SK-MEL-5 (cell line): ENCODE data around the gene HOXD10. TPM values are rescaled to one million over a fixed set of nuclear protein-coding genes. Genes with fewer than 3 reads are reported as not detected.
A peak's percentile ranks its signal among the peaks of the same experiment; 100 is the strongest.

ENCODE experiments used
- DNase-seq: peaks from one replicate; pipeline ENCODE4 v3.0.0-alpha.2; 2016; ENCODE audit warnings: low read depth, low spot score
- in situ Hi-C: cut with HindIII; loops from 2 replicates; pipeline ENCODE4 v1.10.0; 2016; ENCODE audit warnings: low sequenced_read_pairs, high pct_unique_total_duplicates, low pct_unique_long_range_greater_than_20kb
- total RNA-seq: library from RNA; depleted of rRNA; stranded (reverse); fragments of >200 nt; shearing (Covaris generic); gene quantifications from 2 replicates; pipeline ENCODE4 v1.2.3, GENCODE V29; 2014

The HOXD10 gene
- total RNA-seq, 1 experiment from 2014 or later = not detected

DNA sequence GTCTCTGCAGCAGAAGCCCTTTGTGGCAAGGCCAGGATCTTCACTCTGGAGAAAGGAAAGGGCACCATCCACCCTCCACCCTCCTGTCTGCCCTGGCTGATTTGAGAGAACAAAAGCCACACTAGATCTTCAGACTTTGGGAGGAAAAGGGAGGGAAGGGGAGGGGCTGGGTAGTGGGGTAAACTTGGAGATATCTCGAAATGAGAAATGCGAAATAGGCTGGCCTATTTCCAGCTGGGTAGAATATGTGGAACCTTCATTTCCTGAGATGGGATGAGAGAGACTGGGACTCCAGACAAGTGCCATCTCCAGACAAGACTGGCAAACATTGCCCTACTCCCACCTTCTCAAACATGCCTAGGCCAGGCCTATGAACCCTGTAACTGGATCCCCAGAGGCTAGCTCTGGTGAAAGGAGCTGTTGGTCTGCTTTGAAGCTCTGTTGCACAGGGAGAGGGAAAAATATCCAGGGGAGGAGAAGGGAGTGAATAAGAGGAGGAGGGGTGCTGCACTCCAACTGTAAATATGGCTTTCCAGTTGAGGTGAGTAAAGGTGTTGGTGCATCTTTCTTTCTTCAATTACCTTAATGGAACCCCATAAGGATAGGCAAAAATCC, 15.3 kb upstream of the HOXD10 start:
- in situ Hi-C loops = no loop called here
- no peak for DNase-seq

DNA sequence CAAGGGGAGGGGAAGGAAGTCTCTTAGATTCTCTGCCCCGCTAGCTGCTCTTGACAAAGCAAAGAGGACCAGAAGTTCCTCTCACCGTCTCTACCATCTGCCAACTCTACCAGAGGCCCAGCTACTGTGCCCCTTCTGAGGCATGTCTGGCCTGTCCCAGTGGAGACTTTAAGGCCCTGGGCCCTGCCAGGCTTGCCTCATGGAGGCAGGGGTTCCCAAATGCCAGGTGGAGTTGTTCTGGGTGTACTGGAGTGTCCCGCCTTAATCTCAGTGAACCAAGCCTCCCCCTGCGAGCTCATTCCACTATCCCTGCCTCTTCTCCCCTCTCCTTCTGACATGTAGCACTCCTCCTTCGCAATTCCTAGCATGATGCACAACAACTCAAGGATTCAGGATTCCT, 14.7 kb upstream of the HOXD10 start:
- in situ Hi-C loops = no loop called here
- no peak for DNase-seq

DNA sequence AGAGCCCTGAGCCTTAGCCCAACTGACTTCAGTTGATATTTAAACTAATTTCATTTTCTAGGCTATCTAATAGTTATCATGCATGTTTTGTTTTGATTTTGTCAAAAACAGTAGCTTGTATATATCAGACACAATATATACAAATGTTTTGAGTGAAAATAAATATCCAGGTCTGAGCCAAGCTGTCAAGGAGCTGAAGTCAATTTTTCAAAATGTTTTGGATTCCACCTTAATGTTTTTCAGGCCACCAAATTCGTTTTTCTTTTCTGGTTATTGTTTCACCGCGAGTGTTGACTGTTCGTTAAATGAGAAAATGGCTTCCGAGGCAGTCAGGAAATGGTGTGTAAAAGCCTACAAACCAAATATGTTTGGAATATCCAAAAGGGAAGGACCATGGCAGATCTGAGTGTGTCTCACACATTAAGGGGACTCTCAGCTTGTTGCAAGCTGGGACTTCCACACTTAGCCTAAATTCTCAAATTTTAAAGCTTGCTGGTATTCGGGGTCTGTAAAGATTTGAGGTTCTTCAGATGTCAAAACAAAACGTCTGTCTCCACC, 14.2 kb upstream of the HOXD10 start:
- DNase-seq = no peak
- in situ Hi-C loops = no loop called here

- in situ Hi-C loops = no loop called here
- DNase-seq = no peak
Measured at GRCh38 chr2:176103194-176103593, 13.4 kb upstream of the HOXD10 start.

DNA sequence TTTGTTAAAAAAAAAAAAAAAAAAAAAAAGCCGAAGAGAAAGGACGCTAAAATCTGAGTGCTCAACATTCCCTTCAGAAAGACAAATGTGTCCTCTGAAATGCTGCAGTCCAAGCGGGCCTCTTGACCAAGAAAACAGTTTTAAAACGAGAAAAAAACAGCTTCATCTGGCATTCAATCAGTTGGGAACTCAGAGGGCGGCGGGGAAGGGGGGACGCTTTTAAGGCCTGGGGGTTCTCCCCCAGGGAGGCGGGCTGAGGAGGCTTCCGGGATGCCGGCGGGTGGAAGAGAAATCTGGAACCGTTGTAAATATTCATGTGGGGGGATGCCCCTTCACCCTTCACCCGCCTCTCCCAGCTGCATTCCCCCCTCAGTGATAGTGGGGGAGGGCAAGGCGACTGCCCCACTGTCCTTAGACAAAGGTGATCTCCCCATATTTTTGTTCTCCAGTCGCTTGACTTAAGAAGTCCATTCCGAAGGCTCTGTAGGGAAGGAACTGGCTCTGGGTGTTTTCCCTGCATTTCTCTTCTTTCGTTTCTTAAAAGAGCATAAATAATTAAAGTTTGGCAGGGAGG, 12.7 kb upstream of the HOXD10 start:
- no peak for DNase-seq
- in situ Hi-C loops = no loop called here

DNA sequence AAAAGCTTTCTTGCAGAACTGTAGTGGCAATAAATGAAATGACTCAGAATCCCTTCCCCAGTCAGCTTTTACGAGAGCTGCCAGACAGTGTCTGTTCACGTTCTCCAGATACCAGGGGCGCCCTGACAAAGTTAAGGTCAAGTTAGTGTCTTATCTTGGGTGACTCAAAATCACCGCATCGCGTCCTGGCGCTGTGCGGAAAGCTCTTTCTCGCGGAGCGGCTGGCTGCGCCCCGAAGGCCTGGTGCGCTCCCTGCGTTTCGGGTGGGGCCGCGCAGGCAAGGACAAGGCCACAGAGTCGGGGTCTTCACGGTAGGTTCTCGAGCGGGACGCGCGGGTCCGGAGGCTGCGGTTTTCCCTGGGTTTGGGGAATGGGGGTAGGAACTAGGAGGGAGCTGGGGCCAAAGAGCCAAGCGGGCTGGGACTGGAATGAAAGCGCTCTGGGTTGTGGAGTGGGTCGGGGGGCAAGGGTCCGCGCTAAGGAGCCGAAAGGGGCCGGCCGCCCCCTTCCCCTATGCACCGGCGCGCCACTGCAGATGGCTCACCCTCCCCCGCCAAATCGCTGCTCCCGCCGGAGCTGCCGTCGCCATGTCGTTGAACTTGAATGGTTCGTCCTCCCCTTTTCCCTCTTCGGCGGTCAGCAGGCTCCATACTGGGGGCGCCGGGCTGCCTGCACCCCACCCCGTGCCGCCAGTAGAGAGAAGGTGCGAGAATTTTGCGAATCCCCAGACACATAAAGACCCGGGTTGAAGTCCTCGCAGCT, 12.1 kb upstream of the HOXD10 start:
- in situ Hi-C loops = no loop called here
- no peak for DNase-seq

DNA sequence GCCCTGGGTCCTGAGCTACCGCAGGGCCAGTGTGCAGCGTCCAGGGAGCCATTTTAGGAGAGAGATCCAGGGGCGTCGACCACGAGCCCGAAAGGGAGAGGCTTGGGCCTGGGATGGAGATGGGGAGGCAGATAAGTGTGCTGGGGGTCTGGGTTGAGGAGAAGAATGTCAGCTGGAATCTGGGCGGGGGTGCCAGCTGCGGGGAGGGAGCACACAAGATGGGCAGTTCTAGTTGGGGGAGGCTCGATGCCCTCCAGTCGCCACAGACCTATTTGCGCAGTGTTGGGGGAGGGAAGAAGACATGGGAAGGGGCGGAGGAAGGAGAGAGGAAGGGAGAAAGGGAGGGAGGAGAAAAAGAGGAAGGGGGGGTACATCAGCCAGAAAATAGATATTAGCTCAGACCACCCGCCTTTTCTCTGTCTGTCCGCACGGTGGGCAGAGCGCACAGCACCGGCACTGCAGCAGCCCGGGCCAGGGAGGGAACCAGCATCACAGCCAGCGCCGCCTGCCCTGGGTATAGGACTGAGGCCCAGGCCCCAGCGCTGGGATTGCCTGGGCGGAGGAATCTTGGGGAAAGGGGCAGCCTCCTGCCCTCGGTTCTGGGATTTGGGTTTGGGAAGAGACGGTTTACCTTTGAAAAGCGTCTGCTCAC, 11.4 kb upstream of the HOXD10 start:
- in situ Hi-C loops = no loop called here
- DNase-seq = no peak

DNA sequence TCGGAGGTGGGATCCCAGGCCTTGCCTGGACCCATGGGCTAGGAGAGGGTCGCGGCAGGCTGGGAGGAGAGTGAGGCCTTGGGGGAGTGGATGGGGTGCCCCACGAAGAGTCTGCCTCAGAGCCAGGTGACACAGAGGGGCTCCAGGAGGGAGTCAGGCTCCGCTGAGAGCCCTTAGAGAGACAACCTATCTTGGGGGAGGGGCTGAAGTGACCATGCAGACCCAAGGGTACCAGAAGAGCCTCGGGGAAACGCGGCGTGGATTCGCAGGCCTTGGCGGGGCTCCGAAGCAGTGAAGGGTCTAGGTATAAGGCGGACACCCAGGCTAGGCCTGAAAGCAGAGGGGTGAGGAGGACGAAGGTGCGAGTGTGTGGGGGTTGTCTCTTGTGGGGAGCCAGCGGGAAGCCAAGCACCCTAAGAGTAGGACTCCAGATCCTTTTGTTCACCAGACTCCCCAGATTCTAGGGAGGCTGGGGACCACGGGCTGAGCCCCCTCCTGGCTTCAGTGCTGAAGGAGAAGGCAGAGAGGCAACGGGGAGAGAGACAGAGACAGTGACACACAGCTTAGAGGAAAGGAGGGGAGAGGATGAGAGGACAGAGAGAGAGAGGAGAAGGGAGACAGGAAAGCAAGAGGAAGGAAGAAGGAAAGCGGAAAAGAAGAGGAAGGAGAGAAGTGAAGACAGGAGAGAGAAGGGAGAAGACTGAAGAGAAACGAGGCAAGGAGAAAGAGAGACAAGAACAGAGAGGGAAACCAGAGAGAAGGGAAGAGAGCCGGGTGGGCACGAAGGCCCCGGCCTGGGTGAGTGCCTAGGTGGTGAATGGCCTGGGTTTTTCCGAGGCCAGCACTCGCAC, 10.6 kb upstream of the HOXD10 start:
- in situ Hi-C loops = no loop called here
- DNase-seq = no peak

DNA sequence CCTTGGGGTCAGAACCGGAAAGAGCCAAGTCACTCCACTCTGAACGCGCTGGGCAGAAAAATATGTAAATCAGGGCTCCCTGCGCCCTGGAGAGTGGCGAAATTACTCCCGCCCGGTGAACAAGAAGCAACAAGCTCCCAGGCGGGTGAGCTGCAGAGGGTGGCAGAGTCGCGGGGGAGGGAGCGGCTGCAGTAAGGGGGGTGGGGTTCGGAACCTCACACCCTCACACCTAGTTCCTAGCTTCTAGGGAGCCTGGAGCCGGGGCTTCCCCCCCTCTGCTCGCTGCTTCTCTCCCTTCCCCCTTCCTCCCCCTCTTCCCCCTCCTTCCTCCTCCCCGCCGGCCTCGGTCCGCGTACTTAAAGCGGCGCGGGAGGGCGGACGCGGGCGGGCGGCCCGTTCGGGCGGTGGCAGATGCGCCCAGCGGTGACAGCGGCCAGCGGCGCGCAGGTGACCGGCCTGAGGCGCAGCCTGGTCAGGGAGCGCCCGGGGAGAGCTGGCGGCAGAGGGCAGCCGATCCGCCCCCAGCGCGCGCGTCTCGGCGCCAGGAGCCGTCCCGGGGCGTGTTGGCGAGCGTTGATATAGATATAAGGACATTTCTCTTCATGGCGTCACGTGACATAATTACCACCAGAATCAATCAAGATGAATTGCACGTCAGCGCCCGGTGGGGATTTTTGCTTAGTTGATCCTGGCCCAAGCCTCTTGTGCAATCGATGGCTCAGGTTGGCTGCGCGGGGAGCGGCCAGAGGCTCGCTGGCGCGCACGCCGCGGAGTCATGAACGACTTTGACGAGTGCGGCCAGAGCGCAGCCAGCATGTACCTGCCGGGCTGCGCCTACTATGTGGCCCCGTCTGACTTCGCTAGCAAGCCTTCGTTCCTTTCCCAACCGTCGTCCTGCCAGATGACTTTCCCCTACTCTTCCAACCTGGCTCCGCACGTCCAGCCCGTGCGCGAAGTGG, 9.7 kb upstream of the HOXD10 start, which contains the start of gene HOXD11:
TSS of gene HOXD11 (plus strand) at position 700 of the 959 bp plus-strand sequence. CDS start at position 776, 76 bp downstream.
- in situ Hi-C loops = no loop called here
- no peak for DNase-seq

DNA sequence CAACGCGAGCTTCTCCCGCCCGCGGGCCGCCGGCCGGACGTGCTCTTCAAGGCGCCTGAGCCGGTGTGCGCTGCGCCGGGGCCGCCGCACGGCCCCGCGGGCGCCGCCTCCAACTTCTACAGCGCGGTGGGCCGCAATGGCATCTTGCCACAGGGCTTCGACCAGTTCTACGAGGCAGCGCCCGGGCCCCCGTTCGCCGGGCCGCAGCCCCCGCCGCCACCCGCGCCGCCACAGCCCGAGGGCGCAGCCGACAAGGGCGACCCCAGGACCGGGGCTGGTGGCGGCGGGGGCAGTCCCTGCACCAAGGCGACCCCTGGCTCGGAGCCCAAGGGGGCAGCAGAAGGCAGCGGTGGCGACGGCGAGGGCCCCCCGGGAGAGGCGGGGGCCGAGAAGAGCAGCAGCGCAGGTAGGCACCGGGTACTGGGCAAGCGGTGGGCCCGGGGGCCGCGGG, 8.8 kb upstream of the HOXD10 start:
- in situ Hi-C loops = no loop called here
- no peak for DNase-seq

GRCh38 chr2:176109192-176109901, 7.2 kb upstream of the HOXD10 start:
- in situ Hi-C loops = no loop called here

GRCh38 chr2:176109946-176110345, 6.6 kb upstream of the HOXD10 start:
- DNase-seq = no peak
- in situ Hi-C loops = no loop called here

More at GRCh38 chr2:176109192-176109901, 7.2 kb upstream of the HOXD10 start:
- DNase-seq = no peak

DNA sequence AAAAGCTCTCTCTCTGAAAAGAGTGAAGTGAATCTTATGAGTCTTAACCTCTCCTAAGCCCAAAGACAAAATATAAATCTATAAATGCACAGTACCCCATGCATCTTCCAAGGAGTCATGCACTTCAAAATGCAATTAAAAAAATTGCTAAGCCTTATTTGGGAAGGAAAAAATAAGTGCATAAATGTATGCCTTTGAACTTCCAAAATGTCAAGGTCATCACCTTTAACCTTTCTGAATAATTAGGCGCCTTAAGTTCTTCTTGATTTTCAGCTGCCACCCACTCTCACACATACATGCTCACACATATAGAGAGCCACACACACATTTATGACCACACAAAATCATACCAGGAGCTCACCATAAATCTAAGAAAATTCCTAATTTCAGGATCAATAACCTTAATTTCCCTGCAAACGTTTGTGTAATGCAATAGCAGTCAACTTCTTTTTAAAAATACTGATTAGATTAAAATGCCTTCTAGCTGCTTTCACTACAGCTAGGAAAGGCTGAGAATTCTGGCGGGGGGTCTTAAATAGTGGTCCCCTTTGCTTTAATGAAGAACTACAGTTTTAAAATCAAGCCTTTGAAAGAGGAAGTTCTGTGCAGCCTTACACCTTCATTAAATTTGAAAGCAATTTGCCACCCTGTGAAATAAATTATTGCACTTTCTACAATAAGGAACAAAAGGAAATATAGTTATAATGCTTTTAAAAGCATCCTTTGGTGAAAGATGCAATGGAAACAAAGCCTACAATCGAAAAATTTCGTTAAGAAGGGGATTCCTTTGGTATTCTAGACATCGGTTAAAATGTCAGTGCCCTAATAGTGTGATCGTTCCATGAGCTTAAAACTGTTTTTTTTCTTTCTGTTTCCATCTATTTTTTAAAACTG, 5.9 kb upstream of the HOXD10 start:
- no peak for DNase-seq
- in situ Hi-C loops = no loop called here

GRCh38 chr2:176111309-176111663, 5.3 kb upstream of the HOXD10 start:
- peak; percentile 72 for DNase-seq
- in situ Hi-C loops = no loop called here

DNA sequence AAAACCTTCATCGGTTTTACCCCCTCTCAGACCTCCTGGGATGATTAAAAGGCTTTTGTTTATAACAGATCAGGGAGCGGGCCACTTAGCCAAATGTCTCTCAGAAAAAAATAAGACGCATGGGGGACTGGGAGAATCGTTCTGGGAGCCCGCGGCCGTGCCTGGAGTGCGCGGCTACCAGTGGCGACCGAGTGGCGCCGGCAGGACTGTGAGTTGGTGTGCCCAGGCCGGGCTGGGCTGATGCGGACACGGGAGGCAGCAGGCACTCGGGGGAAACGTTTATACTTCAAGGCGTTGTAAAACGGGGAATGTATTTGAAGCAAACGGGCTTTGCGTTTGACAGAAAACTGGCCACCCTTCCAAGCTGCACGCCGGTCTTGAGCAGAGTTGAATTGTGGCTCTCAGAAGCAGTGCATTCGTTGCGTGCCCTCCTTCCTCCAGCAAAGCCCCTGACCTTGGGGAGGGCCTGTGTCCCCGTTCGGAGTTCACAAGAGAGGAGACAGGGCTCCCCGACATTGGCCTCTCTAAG, 4.7 kb upstream of the HOXD10 start:
- in situ Hi-C loops = no loop called here
- no peak for DNase-seq
